DOHH2 (cell line): ENCODE measurements around the gene ATP8B4.

Source experiments
- EZH2phosphoT487 ChIP-seq: fragments of 200-600 bp; sonication (generic); IDR thresholded peaks from 2 replicates; pipeline ENCODE4 v1.6.1; 2017; ENCODE audit warnings: borderline replicate concordance, mild to moderate bottlenecking, antibody characterized with exemption, low read length, moderate library complexity, mixed read lengths
- TF ChIP-seq, protein P1 (sequence below): fragments of 200-600 bp; sonication (generic); IDR thresholded peaks from one replicate; pipeline ENCODE4 v1.5.1; 2014; ENCODE audit warnings: antibody characterized with exemption, mild to moderate bottlenecking, low read depth, low read length; ENCODE audit not compliant: poor library complexity, severe bottlenecking

GRCh38 chr15:50057905-50058639 lies 61.0 kb downstream of the ATP8B4 start:
- TF ChIP-seq, protein P1, sequence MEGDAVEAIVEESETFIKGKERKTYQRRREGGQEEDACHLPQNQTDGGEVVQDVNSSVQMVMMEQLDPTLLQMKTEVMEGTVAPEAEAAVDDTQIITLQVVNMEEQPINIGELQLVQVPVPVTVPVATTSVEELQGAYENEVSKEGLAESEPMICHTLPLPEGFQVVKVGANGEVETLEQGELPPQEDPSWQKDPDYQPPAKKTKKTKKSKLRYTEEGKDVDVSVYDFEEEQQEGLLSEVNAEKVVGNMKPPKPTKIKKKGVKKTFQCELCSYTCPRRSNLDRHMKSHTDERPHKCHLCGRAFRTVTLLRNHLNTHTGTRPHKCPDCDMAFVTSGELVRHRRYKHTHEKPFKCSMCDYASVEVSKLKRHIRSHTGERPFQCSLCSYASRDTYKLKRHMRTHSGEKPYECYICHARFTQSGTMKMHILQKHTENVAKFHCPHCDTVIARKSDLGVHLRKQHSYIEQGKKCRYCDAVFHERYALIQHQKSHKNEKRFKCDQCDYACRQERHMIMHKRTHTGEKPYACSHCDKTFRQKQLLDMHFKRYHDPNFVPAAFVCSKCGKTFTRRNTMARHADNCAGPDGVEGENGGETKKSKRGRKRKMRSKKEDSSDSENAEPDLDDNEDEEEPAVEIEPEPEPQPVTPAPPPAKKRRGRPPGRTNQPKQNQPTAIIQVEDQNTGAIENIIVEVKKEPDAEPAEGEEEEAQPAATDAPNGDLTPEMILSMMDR, result no peak
- no peak for TF ChIP-seq EZH2phosphoT487
